ENCODE data around the gene PLPP4. TPM values are rescaled to one million over a fixed set of nuclear protein-coding genes. Genes with fewer than 3 reads are reported as not detected.

PLPP4 gene
- total and polyA plus RNA-seq, 2 experiments from 2014 or later: 30.0 to 34.4 TPM

DNA sequence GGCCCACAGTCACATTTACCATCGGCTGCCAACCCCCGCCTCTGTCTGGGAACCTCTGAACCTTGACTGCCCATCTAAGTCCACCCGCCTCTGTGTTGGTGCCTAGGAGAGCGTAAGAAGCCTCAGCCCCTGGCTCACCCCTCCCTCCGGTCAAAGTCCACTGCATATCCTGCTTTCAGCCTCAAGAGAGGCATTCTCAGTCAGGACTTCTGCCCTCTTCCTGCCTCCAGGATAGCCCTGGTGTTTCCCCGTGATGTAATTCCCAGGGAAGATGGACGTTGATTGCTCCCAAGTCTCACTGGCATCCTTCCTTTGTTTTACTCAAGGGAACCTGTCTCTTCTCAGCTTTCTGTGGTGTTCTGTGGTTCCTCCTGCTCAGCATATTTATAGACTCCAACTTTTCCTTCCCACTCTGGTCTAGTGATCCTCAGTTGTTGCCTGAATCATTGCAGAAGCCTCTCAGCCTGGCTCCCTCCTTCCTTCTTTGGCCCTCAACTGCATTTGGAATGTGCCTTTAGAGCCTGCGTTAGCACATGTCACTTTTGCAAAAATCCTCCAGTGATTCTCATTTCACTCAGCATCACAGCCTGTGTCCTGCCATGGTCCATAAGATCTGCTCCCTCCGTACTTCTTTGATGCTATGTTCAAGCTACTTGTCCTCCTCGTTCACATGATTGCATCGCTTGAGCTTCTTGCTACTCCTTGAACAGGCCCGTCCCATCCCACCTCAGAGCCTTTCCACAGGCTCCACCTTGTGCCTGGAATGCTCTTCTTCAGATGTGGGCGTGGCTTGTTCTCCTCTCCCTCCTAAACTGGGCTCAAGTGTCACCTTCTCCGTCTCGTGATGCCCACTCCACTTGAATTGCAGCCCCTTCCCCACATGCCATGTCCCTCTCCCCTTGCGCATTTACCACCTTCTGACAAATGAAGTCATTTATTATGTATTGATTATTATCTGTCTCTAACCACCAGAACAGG is 124.2 kb downstream of the PLPP4 start:
- Histone ChIP-seq H3F3A (ENCODE audit: insufficient read depth) (no peaks in the 10 kb centered on the region), H3K27ac (no peak overlapping the region), H3K27me3 (replicated peaks; ENCODE audit: insufficient read depth) (no peaks in the 10 kb centered on the region), H2AFZ (no peak overlapping the region), H3K9ac (no peak overlapping the region), H3K9me3 (ENCODE audit: low read depth) (no peaks in the 10 kb centered on the region), H3K36me3 (ENCODE audit: low read depth) (no peaks in the 10 kb centered on the region), H3K9me2 (ENCODE audit: insufficient read depth) (no peaks in the 10 kb centered on the region), H3K4me1 (ENCODE audit: insufficient read depth) (0 out of 2 replicates have a peak, but pooled peaks cover 6% of the 10 kb centered on the region), H3K79me2 (ENCODE audit: insufficient read depth) (no peaks in the 10 kb centered on the region), H3K4me3 (no peak overlapping the region), H4K20me1 (ENCODE audit: insufficient read depth) (no peaks in the 10 kb centered on the region), H3K4me2 (ENCODE audit: unreplicated experiment) (no peak overlapping the region)
- no peak for DNase-seq
- TF ChIP-seq EZH2 (IDR thresholded peaks at IDR 0.05; ENCODE audit: insufficient read depth, poor library complexity, severe bottlenecking) (no peak), EZH2phosphoT487 (IDR thresholded peaks at IDR 0.05; ENCODE audit: insufficient read depth, low read depth) (no peak)
- 74 to 75% methylated on average over 16 of the region's 16 CpGs for WGBS, 2 experiments (ENCODE audit: low coverage in 1 of 2, low lambda C conversion rate in 2 of 2, missing lambda C conversion rate in 2 of 2)
- in situ Hi-C loops (cut with MboI): no loop called here

DNA sequence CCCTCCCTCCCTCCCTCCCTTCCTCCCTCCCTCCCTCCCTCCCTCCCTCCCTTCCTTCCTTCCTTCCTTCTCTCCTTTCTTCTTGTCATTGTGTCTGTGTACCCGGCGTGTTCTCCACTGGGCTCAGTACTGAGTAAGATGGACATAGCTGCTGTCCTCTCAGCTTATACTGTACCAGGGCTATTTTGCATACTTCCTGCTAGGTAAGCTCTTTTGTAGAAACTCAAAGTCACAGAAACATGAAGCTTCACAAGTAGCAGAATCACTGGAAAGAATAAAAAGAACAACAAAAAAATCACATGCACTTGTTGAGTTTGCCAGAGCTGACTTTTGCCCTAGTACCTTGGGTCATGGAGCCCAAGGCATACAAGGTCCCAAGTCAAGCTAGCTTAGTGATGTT is 125.7 kb downstream of the PLPP4 start:
- no peak overlapping the region for H2AFZ ChIP-seq
- H3K79me2 ChIP-seq (ENCODE audit: insufficient read depth): no peaks in the 10 kb centered on the region
- 93 to 100% methylated on average over 2 of the region's 2 CpGs for WGBS, 2 experiments (ENCODE audit: low coverage in 1 of 2, low lambda C conversion rate in 2 of 2, missing lambda C conversion rate in 2 of 2)
- TF ChIP-seq EZH2phosphoT487 (IDR thresholded peaks at IDR 0.05; ENCODE audit: insufficient read depth, low read depth): no peak
- no peak for TF ChIP-seq EZH2 (IDR thresholded peaks at IDR 0.05; ENCODE audit: insufficient read depth, poor library complexity, severe bottlenecking)
- H3F3A ChIP-seq (ENCODE audit: insufficient read depth): no peaks in the 10 kb centered on the region
- H3K4me3 ChIP-seq: no peak overlapping the region
- no peaks in the 10 kb centered on the region for H3K9me2 ChIP-seq (ENCODE audit: insufficient read depth)
- H3K36me3 ChIP-seq (ENCODE audit: low read depth): no peaks in the 10 kb centered on the region
- no peaks in the 10 kb centered on the region for H4K20me1 ChIP-seq (ENCODE audit: insufficient read depth)
- H3K4me1 ChIP-seq (ENCODE audit: insufficient read depth): 0 out of 2 replicates have a peak, but pooled peaks cover 6% of the 10 kb centered on the region
- no peak overlapping the region for H3K27ac ChIP-seq
- in situ Hi-C loops (cut with MboI): no loop called here
- no peak overlapping the region for H3K9ac ChIP-seq
- DNase-seq: no peak
- H3K4me2 ChIP-seq (ENCODE audit: unreplicated experiment): no peak overlapping the region
- H3K27me3 ChIP-seq (replicated peaks; ENCODE audit: insufficient read depth): no peaks in the 10 kb centered on the region
- H3K9me3 ChIP-seq (ENCODE audit: low read depth): no peaks in the 10 kb centered on the region

DNA sequence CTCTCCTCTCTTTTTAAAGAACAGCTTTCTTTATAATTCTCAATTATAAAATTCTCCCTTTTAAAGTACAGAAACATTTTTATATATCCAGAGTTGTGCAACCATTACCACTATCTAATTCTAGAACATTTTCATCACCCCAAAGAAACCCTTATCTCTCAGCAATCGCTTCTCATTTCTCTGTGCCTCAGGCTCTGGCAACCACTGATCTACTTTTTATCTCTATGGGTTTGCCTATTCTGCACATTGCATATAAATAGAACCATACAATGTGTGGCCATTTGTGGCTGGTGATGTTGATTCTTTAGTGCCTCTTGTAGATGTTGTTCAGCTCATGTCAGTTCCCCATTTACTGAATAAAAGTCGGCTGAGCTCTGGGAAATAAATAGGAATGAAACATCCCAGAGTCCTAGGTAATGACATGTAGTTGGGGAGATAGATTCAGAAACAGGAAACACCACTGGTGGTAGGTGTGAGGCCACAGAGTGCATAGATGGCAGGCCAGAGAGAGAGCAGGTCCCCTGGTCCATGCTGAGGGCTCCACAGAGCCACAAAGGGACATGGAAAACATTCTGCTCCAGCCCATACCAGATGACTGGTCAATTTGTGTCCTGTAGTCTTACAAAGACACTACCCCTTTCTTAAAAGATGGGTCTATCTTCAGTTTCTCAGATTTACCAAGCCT is 126.5 kb downstream of the PLPP4 start:
- in situ Hi-C loops (cut with MboI): no loop called here
- 91 to 92% methylated on average over 2 of the region's 2 CpGs for WGBS, 2 experiments (ENCODE audit: low coverage in 1 of 2, low lambda C conversion rate in 2 of 2, missing lambda C conversion rate in 2 of 2)

DNA sequence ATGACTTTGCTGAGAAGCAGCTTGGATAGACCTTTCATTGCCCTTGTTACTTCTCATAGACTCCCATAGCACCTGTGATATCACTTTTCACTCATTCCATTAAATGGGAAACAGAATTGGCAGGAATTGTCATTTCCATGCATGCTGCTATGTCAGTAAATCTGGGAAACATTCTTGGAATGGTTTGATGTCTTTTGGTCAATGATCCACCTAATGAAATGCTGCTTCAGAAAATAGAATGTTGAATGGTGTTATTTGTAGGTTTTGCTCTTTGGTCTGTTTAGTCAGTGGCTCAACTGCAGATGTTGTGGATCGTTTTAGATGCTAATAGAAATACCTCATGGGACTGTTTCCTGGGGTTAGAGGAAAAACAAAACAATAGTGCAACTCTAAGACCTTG is 127.8 kb downstream of the PLPP4 start:
- H3K4me3 ChIP-seq: no peak overlapping the region
- 83 to 86% methylated on average over 1 of the region's 1 CpG for WGBS, 2 experiments (ENCODE audit: low coverage in 1 of 2, low lambda C conversion rate in 2 of 2, missing lambda C conversion rate in 2 of 2)
- DNase-seq: no peak
- in situ Hi-C loops (cut with MboI): no loop called here
- no peaks in the 10 kb centered on the region for H3K9me2 ChIP-seq (ENCODE audit: insufficient read depth)
- H3K27ac ChIP-seq: no peak overlapping the region
- H3K9ac ChIP-seq: no peak overlapping the region
- H3K79me2 ChIP-seq (ENCODE audit: insufficient read depth): no peaks in the 10 kb centered on the region
- H3K4me1 ChIP-seq (ENCODE audit: insufficient read depth): 0 out of 2 replicates have a peak, but pooled peaks cover 6% of the 10 kb centered on the region
- no peaks in the 10 kb centered on the region for H3K36me3 ChIP-seq (ENCODE audit: low read depth)
- H3F3A ChIP-seq (ENCODE audit: insufficient read depth): no peaks in the 10 kb centered on the region
- no peak overlapping the region for H3K4me2 ChIP-seq (ENCODE audit: unreplicated experiment)
- H3K27me3 ChIP-seq (replicated peaks; ENCODE audit: insufficient read depth): no peaks in the 10 kb centered on the region
- H4K20me1 ChIP-seq (ENCODE audit: insufficient read depth): no peaks in the 10 kb centered on the region
- no peak overlapping the region for H2AFZ ChIP-seq
- no peak for TF ChIP-seq EZH2phosphoT487 (IDR thresholded peaks at IDR 0.05; ENCODE audit: insufficient read depth, low read depth)
- no peak for TF ChIP-seq EZH2 (IDR thresholded peaks at IDR 0.05; ENCODE audit: insufficient read depth, poor library complexity, severe bottlenecking)
- no peaks in the 10 kb centered on the region for H3K9me3 ChIP-seq (ENCODE audit: low read depth)

More for the DNA sequence above, 126.5 kb downstream of the PLPP4 start:
- H3K27ac ChIP-seq: no peak overlapping the region
- TF ChIP-seq EZH2phosphoT487 (IDR thresholded peaks at IDR 0.05; ENCODE audit: insufficient read depth, low read depth): no peak
- TF ChIP-seq EZH2 (IDR thresholded peaks at IDR 0.05; ENCODE audit: insufficient read depth, poor library complexity, severe bottlenecking): no peak
- DNase-seq: no peak
- H3K4me3 ChIP-seq: no peak overlapping the region
- no peaks in the 10 kb centered on the region for H3K79me2 ChIP-seq (ENCODE audit: insufficient read depth)
- H3K4me2 ChIP-seq (ENCODE audit: unreplicated experiment): no peak overlapping the region
- H3K4me1 ChIP-seq (ENCODE audit: insufficient read depth): 0 out of 2 replicates have a peak, but pooled peaks cover 6% of the 10 kb centered on the region
- H2AFZ ChIP-seq: no peak overlapping the region
- H3F3A ChIP-seq (ENCODE audit: insufficient read depth): no peaks in the 10 kb centered on the region
- no peaks in the 10 kb centered on the region for H4K20me1 ChIP-seq (ENCODE audit: insufficient read depth)
- no peaks in the 10 kb centered on the region for H3K9me3 ChIP-seq (ENCODE audit: low read depth)
- no peak overlapping the region for H3K9ac ChIP-seq
- H3K9me2 ChIP-seq (ENCODE audit: insufficient read depth): no peaks in the 10 kb centered on the region
- no peaks in the 10 kb centered on the region for H3K36me3 ChIP-seq (ENCODE audit: low read depth)
- no peaks in the 10 kb centered on the region for H3K27me3 ChIP-seq (replicated peaks; ENCODE audit: insufficient read depth)

Measured in GM23248 (cell line).